CD4-positive, alpha-beta T cell treated with Interleukin-2 at 100 ng/mL for 4 hours (primary cell): ENCODE results near the gene NKAPD1.
"Not testable (repeated sequence)": the region's sequence is repeated elsewhere in the genome, so short reads cannot be mapped to it uniquely, and the experiment has no call there.

ENCODE experiments used
- DNase-seq: peaks from one replicate; pipeline ENCODE4 v3.0.0-alpha.2; 2020; ENCODE audit warnings: low spot score

The NKAPD1 gene

DNA sequence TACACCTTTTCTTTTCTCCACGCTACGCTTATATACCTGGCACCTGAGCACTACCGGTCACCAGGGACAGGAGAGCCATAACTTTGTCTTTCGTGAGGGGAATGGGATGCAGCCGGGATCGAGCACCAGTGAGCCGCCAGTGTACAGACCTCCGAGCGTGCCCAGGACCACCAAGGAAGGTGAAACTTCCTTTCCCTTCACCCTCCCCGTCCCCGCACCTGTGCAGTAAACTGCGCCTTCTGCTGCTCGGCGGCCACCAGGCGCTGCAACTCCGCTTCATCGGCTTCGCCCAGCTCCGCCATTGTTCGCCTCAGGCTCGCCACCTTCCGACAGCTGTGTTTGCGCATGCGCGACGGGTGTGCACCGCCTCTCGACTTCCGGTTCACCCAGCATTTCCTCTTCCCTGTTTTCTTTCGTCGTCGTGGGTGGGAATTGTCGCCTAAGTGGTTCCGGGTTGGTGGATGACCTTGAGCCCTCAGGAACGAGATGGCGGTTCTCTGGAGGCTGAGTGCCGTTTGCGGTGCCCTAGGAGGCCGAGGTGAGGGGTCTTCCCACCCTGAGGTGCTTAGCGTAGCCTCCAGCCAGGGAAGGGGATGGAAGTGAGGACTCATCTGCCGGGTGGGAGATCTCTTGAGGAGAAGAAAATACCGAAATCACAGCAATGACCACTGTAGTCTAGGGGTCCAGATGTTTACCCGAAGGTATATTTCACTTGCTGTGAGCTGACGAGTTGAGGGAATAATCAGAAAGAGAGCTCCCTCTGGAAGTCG is 12.5 kb downstream of the NKAPD1 start, which contains the start of the genes SDHD and TIMM8B:
Gene SDHD, plus strand, starts transcription at position 452 of the 770 bp plus-strand sequence. Its CDS starts 35 bp downstream, at position 487.
Gene TIMM8B, minus strand, starts transcription at position 335 of the 770 bp plus-strand sequence. Its CDS starts 33 bp downstream, at position 302.
- DNase-seq, result peak; percentile 97

DNA sequence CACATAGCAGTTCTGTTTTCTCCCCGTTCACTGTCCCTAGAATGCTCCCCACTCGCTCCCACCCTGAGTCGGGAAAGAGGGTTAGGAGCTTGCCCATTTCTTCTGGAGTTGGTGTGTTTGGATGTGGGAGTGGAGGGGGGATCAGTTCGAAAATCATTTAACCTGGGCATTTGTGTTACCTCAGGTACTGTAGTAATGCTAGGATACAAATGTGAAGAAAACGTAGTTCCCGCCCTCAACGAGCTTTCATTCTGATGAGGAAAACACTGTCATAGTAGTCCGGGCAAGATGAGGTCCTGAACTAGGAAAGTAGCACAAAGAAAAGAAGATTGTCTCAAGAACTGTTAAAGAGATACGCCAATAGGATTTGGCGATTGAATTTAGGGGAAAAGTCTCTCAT is 13.1 kb downstream of the NKAPD1 start:
- no peak for DNase-seq

DNA sequence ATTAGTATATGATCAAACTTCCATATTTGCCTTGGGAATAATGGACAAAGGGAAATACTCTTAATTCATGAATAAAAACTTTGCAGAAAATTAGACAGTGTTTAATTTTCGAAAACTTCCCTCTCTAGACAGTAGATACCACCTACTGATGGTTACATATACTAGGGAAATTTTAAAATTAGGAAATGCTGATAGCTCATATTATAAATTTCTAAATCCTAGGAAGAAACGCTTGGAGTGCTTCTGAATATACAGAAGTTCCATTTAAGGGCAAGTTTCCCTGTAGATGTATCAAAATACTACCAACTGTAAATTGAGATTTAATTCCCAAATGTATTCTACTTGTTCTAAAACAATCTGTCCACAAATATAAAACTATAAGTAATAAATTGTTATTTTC is 21.2 kb downstream of the NKAPD1 start:
- not testable (repeated sequence) for DNase-seq

DNA sequence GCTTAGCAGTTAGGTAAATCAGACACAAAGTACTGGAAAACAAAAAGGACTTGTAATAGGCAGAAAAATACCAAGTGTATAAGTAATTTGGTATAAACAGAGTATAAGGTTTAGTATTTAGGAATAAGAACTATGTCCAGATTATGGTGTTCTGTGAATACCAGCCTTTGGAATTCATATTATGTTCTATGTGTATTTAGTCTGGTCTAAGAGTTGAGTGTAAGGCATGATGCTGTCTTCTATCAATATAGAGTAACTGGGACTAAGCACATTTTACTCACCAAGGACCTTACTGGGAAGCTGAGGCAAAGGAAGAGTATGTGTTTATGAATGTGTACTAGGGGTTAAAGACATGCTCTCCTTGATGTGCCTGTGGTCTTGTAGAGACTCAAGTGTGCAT is 22.1 kb downstream of the NKAPD1 start:
- DNase-seq, result no peak

DNA sequence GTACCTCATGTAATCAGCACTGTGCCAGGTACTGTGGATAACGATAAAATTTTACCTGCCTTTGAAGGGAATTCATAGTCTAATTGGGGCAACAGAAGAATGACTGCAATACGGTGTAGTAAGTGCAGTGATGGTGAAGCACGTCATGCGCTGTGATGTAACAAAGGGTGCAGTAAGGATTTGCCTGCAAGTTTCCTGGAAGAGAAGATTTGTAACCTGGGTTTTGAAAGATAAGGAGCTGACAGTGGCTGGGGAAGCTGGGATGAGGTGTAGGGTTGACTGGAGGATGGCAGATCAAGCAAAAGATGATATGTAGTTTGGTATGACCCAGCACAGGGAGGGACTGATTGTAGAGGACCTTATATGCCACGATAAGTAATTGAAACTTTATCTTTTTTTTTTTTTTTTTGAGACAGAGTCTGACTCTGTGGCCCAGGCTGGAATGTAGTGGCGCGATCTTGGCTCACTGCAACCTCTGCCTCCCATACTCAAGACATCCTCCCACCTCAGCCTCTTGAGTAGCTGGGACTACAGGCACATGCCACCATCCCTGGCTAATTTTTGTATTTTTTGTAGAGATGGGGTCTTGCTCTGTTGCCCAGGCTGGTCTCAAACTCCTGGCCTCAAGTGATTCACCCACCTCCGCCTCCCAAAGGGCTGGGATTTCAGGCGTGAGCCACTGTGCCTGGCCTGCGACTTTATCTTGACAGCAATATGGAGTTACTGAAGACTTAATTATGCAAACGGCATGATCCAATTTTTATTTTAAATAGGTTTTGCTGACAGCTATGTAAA is 23.8 kb downstream of the NKAPD1 start:
- DNase-seq, result no peak

DNA sequence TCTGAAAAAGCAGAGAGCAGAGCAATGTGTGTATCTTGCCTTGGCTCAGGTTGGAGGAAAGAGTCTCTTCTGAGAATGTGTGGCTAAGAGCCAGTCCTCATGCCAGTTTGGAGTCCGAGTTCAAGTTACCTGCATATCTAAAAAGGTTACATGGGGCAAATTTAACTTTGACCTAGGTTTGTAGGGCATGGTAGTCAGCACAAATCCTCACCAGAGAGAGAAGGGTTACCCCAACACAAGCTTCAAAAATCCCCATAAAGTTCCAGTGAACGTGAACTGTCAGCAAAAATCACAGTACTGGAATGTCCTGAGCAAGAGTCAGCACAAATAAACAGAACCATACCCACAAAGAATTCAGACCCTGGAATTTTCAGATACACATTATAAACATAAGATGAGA is 26.4 kb downstream of the NKAPD1 start:
- no peak for DNase-seq

DNA sequence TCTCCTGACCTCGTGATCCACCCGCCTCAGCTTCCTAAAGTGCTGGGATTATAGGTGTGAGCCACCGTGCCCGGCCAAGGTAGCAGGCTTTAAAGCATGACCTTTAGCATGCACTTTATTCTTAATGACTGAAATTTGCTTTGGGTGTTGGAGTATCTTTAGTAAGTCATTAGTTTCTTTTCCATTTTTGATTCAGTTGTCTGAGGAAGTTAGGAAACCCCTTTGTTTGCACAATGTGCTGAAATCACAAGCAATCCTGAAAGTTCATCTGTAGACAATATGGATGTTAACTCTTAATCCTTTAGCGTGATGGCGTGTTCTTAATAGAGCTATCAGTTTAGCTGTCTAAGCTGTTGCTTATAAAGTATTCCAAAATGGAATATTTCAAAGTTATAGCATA is 29.3 kb downstream of the NKAPD1 start:
- DNase-seq, result no peak

DNA sequence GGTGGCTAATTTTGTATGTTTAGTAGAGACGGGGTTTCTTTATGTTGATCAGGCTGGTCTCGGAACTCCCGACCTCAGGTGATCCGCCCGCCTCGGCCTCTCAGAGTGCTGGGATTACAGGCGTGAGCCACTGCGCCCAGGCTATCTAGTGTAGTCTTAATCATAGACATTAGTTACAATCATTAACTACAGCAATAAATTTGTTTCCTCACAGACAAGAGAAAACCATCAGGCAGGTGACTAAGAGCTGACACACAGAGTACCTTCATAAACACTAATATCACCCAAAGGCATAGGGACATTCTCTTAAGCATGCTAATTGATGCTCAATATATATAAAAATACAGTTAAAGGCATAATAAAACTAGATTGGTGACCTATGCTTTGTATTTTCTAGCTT is 32.0 kb downstream of the NKAPD1 start:
- DNase-seq, result no peak

DNA sequence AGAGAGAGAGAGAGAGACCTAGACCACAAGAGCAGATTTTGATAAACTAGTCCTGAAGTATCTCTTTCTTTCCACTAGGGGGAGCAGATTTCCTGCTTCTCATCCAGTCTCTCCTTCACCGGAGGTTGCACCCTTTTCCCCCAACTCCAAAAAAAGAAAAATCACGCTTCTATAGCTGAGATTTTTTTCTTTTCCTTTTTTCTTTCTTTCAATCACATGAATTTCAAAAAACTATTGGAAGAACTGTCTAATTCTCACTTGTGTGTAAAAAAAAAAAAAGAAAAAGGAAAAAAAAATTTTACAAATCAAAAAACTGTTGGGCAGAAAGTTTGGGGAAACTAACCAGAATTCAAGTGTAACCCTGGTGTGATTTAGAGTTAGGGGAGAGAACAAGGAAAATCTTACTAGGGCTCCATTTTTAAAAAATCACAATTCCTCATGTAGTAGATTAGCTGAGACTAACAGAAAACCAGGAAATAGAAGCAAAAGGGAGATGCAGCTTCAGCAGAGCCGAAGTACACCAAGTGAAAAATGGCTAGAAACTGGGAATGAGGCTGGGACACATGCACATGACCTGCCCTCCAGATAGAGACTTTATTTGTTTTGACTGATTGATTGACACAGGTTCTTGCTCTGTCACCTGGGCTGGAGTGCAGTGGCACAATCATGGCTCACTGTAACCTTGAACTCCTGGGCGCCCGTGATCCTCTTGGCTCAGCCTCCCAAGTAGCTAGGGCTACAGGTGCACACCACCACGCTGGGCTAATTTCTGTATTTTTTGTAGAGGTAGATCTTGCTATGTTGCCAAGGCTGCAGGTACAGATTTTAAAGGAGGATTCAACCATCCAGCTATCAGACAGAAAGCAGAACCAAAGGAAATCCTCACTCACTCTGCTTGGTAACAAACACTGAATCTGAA is 39.7 kb downstream of the NKAPD1 start:
- DNase-seq, result peak; percentile 47

DNA sequence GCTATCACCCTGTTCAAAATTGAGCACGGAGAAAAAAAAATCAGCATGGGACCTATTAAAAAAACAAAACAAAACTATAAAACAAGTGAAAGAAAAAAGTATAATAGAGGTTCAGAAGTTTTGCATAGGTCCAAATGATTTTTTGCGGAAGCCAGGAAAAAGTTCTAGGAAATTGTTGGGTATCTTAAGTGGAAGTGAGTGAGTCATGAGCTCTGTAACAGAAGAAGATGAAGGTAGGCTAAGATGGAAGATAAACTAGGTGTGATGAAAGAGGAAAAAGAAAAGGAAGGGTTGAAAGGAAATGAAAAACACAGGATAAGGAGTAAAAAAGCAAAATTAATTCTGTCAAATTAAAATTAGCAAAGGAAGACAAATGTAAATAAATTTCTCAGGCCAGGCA is 40.4 kb downstream of the NKAPD1 start:
- no peak for DNase-seq

DNA sequence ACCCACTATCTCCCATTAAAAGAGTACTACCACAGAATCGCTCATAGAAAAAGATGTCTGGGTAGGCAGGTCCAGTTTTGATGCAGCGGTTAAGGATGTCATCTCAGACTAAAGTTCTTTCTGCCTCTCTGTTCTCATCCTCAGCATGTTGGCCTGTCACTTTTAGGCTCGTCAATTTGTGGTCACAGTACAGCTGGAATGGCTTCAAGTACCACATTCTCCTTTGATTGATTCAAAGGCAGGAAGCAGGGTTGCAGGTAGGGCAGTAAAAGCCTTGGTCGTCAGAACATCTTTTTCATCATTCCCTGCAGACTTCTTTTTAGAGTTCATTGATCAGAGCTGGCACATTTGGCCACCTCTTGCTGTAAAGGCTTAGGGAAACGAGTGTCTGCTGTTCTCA is 41.3 kb downstream of the NKAPD1 start:
- no peak for DNase-seq

DNA sequence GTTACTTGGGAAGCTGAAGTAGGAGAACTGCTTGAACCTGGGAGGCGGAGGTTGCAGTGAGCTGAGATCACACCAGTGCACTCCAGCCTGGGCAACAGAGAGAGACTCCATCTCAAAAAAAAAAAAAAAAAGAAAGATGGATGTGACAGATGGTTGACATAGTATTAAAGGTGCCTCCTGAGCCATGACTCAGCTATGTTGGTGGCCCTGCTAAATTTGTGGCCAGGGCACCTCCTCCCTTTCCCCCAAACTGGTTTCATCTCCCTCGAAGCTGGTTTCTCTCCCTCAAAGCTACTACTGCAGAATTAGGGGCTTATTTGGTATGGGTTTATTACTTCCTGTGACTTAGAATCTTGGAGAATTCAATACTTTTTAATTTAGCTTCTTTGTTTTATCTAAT is 44.1 kb downstream of the NKAPD1 start:
- DNase-seq, result no peak

DNA sequence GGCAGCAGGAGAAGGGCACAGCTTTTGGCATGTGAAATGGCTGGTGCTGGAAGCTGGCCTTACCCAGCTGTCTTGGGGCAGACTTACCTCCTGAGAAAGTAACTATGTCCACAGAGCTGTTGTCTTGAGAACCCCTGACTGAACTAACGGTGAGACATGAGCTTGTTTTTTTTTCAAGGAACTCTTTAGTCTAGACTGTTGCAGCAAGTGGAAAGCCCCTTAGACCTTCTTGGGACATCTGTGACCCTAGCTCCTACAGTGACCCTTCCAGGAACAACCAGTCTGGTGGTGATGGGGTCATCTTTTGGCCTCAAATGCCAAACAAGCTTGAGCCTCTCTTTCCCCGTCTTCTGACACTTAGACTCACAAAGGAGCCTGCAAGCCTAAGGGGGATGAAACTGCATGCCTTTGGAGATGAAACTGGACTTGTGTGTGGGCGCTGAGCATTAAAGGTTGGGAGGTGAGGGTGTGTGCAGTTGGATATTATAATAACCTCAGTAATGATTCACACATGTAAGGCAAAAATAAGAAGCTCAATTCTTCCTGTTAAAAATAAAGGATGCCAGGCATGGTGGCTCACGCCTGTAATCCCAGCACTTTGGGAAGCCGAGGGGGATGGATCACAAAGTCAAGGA is 48.0 kb downstream of the NKAPD1 start:
- no peak for DNase-seq

DNA sequence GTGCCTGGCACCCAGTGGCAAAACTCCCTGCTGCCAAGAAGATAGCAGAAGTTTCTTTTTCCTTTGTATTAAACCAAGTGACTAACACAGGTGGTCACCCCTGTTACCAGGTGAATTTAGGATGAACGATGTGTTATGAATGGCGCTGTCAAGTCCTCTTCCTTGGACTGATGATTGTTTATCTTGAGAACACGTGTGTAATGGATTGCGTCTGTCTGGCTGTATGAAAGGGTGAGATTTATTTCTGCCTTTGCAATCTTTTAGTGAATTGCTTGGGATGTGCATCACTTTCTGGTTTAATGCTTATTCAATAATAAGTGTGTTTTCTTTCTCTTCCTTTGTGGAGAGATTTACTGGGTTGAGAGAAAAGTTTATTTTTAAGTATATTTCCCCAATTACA is 49.0 kb downstream of the NKAPD1 start:
- no peak for DNase-seq

DNA sequence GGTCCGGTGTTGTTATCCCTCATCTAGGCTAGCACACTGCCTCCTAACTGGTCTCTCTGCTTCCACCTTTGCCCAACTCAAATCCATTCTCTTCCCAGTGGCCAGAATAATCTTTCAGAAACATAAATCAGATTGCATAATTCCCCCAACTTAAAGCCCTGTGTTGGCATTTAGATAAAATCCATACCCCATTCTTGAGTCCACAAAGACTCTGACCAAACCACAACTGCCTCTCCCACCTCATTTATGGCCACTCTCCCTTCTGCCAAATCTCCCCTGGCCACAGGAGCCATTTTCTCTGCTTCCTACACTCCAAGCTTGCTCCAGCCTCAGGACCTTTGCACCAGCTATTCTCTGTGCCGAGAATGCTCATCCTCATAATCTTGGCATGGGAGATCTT is 53.0 kb downstream of the NKAPD1 start:
- no peak for DNase-seq

DNA sequence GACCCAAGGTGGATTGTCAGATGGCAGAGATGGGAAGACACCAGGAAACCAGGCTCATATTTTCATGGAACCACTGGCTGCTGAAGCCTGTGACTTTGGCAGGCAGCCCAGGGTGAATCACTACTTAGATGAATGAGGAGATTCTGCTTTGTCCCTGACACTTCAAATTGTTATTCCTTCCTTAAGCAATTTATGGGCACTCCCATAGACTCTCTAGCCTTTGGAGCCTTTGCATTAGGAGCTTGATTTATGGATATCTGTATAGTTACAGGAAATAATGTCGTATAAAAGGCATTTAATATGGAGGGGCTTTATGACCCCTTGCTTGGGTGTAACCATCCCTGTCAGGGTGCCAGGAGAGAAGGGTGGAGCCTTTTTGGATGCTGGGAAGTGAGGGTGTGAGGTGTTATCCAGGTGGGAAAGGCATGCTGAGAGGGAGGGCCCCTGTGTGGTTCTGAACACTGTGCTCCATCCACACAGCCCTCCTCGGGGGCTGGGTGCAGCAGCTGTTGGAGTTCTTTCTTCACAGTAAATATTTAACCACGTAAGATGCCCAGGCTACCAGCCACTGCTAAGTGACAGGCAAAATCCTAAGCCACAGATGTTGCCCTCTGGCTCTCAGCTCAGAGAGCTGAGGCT is 54.5 kb downstream of the NKAPD1 start:
- no peak for DNase-seq

DNA sequence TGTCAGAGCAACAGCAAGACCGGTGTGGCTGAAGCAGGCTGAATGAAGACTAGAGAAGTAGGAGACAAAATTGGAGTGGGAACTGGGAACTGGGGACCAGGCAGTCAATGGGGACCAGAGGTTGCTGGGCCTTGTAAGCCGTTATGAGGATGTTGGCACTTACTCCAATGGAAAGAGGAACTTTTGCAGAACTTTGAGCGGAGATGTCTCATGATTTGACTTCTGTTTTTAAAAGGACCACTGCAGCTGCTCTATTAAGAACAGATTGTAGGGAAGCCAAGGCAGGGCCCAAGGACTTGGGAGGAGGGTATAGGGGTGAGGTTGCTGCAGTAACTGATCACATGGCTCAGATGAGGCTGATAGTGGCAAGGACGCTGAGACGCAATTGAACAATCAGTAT is 55.6 kb downstream of the NKAPD1 start:
- DNase-seq, result no peak

DNA sequence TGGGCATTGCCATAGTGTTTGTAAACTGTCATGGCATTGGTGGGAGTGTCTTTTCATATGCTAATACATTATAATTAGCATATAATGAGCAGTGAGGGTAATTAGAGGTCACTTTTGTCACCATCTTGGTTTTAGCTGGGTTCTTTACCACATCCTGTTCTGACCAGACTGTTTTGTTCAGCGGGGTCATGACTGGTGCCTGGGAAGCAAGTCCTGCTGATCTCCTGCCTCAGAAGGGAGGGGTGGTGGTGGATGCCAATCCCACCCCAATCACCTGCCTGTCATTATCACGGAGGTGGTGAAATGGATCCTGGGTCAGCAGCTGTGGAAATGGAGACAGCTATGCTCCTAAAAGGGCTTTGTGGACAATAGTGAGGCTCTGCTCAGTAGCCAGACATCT is 58.6 kb downstream of the NKAPD1 start:
- no peak for DNase-seq

DNA sequence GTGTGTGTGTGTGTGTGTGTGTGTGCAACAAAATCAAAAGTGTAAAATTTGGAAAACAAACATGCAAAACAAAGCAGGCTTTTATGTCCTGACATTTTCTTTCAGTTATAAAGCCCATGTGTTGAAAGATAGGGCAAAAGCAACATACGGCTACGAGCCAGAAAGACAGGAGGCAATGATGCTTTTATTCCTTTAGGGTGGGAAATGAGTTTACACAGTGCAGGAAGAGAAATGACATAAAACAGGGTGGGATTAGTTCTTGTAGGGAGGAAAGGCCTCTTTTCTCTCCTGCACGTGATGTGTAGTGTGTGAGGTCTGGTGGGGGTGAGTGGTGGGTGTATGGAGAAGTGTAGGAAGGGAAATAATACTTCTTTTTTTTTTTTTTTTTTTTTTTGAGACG is 60.4 kb downstream of the NKAPD1 start:
- no peak for DNase-seq
